CD4-positive, alpha-beta T cell treated with Interleukin-1 beta for 1 hour (primary cell): ENCODE measurements around the gene PRDM10.
A peak's percentile ranks its signal among the peaks of the same experiment; 100 is the strongest.
"Not testable (repeated sequence)": the region's sequence is repeated elsewhere in the genome, so short reads cannot be mapped to it uniquely, and the experiment has no call there.

ENCODE experiments used
- DNase-seq, 2 donors: peaks; one replicate each; pipeline ENCODE4 v3.0.0-alpha.2; 2020 to 2022

PRDM10 gene

DNA sequence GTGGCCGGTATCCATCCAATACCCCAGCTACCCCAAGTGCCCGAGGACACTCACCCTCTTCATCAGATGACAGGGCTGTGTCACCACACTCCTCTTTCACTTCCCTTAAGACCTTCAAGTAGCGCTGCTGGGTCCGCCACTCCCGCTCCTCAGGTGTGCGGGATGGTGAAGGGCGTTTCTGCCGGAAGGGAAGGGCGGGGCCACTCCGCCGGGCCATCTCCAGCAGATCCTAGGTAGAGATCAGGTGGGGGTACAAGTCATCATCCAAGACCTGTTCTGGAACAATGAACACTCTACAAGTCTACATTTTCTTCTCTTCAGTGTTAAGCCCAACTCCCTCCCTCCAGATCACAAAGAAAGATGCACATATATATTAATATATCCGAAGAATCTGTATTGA is 117.3 kb downstream of the PRDM10 start:
- DNase-seq = no peak

- no peak for DNase-seq
Observed at GRCh38 chr11:129884581-129884980, 118.1 kb downstream of the PRDM10 start.

DNA sequence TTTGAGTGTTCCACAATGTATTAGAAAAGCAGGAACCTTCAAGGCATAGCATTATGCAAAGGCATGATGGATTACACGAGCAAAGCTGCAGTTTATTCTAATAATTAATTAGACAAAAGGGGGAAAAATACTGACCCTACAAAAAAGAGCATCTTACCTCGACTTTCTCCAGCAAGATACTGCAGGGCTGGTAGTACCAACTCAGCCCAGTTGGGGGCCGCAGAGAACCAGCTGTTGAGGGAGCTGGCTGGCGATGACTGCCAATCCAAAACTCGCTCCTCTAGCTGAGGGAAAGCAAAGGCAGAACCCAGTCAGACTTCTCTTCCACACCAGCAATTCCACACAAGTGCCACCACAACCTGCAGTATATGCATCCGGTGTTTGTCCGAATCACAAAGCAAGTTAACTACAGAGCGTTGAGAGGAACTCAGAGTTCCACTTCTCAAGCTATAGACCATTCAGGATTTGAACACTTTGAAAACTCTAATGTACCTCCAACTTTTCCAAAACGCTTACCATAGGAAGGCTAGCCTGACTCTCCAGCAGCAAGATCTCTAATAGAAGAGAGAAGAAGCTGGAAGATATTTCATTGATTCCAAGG is 121.0 kb downstream of the PRDM10 start:
- DNase-seq = peak; percentile 22 to 37

DNA sequence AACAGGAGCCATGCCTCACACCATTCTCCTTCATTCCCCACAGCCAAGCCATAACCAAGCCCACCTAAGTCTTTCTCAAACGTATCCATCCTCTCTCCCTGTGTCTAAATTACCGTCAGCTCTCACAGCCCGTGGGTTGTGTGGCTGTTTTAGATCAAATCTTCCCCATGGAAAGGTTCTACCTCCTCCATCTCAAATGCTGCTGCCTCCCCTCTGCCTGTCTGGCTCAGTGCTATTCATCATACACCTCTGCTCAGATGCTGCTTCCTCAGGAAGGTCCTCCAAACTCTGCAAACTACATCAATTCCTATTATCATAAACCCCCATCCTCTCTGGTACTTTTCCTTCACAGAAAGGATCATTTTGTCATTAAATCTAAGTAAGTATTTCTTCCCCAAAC is 122.3 kb downstream of the PRDM10 start:
- no peak for DNase-seq

DNA sequence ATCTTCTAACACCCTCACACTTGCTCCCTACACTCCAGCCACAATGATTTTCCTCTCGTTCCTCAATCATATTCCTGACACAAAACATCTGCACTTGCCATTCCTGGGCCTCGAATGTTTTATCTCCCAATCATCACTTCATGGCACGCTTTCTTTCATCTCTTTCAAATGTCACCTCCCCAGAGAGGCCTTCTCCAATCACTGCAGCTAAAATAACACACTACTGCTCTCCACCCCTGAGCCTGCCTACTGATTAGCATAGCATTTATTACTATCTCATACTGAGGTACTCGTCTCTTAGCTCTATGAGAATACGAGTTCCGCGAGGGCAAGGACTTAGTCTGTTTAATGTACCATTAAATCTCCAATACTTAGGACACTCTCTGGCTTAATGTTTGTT is 130.7 kb downstream of the PRDM10 start:
- DNase-seq = no peak

GRCh38 chr11:129868626-129869025 is 134.0 kb downstream of the PRDM10 start:
- not testable (repeated sequence) for DNase-seq

DNA sequence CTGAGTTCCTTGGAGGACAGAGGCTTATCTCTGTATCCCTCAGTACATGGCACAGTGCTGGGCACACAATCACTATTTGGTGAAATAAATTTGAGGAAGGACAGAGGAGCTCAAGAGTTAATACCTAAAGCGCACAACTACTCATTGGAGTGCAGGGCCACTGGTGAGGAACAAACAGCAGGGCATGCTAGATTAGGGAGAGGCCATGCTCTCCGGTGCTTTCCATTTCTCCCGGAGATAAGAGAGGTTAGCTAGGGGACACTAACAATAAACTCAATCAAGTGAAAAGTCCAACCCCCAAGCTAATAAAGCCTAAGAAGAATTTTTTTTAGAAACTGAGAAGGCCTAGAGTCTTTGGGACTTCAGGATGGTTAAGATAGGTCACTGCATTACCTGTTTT is 136.3 kb downstream of the PRDM10 start:
- DNase-seq = no peak

DNA sequence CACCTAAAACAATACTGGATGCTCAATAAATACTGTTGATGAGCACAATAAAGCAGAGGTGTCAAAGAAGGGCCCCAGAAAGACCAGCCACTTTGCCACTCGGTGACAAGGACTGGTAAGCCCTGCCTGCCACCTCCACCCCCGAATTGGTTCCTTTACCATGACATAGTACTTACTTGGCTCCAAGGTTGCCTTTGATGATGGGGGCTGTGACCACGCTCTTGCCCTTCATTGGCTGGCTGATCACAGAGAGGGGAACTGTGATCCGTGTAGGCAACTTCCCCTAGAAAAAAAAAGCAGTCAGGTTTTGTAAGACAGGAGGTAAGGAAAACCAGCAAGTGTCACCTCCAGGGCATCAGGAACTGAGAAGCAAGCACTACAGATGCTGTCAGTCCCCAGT is 136.9 kb downstream of the PRDM10 start:
- DNase-seq = no peak

DNA sequence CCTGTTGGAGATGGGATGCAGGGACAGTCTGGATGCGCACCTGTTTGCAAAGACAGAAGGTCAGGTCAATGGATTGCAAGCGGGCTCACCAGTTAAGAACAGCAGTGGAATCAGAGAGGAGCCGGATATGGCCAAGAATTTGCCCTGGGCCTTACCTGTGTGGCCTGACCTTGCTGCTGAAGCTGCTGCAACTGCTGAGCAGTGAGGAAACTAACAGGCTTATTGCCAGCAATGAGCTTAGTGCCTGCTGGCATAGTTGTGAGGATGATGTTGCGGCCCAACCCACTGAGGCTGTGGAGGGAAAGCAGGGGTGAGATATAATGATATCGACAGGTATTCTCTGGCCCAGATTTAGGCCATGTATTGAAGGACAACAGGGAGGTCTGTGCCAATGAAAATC is 137.8 kb downstream of the PRDM10 start:
- DNase-seq = no peak

DNA sequence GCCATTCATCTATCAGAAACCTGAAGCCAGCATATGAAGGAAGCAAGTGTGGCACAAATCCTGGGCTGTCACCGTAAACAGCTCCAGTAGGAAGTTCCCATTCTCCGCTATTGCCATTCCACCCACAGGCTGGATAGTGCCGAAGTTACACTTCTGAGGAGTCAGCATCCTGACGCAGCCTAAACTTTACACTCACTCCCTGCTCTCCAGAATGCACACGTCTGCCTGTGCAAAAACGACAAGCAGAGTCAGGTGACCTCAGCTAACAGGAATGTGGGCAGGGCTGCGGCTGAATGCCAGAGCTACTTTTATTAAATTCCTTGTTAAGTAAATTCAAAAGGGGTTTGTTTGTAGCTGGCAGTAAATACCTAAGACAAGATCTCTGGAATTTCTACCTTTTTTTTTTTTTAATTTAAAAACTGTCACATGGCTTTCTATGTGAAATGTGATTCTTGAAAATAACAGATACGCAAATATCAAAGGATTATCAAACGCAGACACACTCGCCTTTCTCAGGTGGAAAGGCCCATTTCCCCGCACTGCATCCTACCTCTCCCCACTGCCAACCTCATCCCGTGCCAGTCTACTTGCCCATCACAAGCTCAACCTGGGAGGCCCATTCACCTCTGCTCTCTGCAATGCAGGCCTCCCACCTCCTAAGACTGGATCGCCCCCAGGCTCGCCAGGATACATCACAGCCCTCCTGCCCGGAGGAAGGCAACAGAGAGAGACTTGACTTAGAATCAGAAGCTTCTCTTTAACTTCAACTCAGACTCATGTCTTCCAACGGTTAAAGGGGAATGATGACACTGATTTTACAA is 140.7 kb downstream of the PRDM10 start:
- no peak for DNase-seq

DNA sequence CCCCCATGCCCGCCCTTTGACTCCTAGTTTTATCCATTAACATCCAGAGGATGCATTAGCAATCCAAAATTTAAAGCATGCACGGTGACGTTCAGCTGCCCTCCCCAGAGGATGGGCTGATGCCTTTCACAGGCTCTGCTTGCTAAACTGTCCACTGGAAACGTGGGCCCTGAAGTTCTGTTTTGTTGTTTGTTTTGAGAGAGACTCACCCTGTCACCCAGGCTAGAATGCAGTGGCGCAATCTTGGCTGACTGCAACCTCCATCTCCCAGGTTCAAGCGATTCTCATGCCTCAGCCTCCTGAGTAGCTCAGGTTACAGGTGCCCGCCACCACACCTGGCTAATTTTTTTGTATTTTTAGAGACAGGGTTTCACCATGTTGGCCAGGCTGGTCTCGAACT is 146.6 kb downstream of the PRDM10 start:
- DNase-seq = no peak

DNA sequence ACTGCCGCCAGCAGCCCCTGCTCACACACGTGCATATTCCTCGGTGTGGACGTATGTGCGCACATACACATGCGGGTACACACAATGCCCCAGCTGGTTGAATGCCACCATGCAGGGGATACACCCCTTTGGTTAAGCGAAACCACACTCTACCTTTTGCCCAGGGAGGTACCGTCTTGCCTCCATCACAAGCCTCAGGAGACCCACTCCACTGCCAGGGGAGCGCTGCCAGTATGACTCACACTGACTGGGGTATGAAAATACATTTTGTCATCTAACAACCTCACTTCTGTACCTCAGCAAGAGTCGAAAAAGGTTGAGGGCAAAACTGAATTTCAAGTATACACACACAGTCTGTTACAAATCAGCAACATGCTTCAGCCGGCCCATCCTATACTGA is 147.5 kb downstream of the PRDM10 start:
- no peak for DNase-seq

GRCh38 chr11:129854232-129854805 is 148.3 kb downstream of the PRDM10 start:
- DNase-seq = no peak

GRCh38 chr11:129853518-129854231 is 149.0 kb downstream of the PRDM10 start:
- DNase-seq = peak; percentile 73 to 75

- no peak for DNase-seq
Observed at GRCh38 chr11:129852125-129852740, 150.4 kb downstream of the PRDM10 start.
